Chondrocyte (in vitro differentiated cells): Measurements from ENCODE around the gene NKX1-1. TPM values are rescaled to one million over a fixed set of nuclear protein-coding genes. Genes with fewer than 3 reads are reported as not detected.

ENCODE experiments used
- DNase-seq: peaks from one replicate; pipeline ENCODE4 v3.0.0; 2021; ENCODE audit warnings: mixed read lengths, low spot score
- H3K27ac Mint-ChIP-seq: one replicate; pipeline ENCODE4 v1.8.0; 2021; ENCODE audit warnings: mild to moderate bottlenecking, moderate library complexity, mixed read lengths; ENCODE audit not compliant: unreplicated experiment
- H3K27me3 Mint-ChIP-seq: 2 replicates; pipeline ENCODE4 v1.8.0; 2021; ENCODE audit warnings: low read depth, mixed read lengths
- H3K36me3 Mint-ChIP-seq: 2 replicates; pipeline ENCODE4 v1.8.0; 2021; ENCODE audit warnings: low read depth, mixed read lengths
- H3K4me1 Mint-ChIP-seq: 2 replicates; pipeline ENCODE4 v1.8.0; 2021; ENCODE audit warnings: low read depth, mild to moderate bottlenecking, mixed read lengths
- H3K4me3 Mint-ChIP-seq: one replicate; pipeline ENCODE4 v1.8.0; 2021; ENCODE audit warnings: mild to moderate bottlenecking, moderate library complexity, mixed read lengths; ENCODE audit not compliant: unreplicated experiment
- H3K9me3 Mint-ChIP-seq: 2 replicates; pipeline ENCODE4 v1.8.0; 2021; ENCODE audit warnings: low read depth, mixed read lengths
- total RNA-seq: library from RNA; stranded (reverse); gene quantifications from 3 replicates; pipeline ENCODE4 v1.2.1, GENCODE V29; 2021
- TF ChIP-seq, protein P1 (sequence below): fragments of 200-600 bp; sonication (generic); IDR thresholded peaks from 2 replicates; pipeline ENCODE4 v1.5.0; 2021; ENCODE audit warnings: antibody characterized with exemption, mild to moderate bottlenecking, moderate library complexity

The NKX1-1 gene
- total RNA-seq, 1 donor from 2014 or later: not detected

DNA sequence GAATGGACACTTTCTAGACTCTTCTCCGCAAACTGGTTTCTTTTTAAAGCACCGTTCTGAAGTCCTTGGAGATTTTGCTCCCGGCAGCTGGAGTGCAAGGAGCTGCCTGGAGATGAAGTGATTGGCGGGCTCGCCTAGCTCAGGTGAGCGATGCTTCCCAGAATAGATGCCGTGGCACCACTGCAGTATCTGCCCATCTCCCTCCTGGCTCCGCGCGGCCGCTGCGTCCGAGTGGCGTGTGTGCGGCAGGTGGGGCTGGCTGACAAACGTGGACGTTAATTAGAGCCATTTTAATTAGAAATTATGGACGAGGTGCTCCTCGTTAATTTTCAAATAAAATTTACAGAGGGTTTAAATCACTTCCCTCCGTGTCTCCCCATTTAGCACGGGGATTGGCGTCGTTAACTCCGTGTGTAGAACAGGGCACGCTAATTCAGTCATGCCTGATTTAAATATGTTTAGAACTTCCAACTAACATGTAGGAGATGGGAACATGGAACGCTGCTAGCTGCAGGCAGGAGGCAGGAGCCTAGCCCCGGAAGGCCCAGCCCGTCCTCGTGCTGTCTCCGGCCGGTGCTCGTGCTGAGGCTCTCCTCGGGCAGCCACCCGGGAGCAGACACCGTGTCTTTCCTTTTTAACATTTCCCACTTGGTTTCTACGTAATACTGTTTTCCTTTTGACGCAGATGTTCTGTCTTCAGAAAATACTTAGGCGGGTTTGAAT, 47.7 kb downstream of the NKX1-1 start:
- DNase-seq: no peak
- TF ChIP-seq, protein P1, sequence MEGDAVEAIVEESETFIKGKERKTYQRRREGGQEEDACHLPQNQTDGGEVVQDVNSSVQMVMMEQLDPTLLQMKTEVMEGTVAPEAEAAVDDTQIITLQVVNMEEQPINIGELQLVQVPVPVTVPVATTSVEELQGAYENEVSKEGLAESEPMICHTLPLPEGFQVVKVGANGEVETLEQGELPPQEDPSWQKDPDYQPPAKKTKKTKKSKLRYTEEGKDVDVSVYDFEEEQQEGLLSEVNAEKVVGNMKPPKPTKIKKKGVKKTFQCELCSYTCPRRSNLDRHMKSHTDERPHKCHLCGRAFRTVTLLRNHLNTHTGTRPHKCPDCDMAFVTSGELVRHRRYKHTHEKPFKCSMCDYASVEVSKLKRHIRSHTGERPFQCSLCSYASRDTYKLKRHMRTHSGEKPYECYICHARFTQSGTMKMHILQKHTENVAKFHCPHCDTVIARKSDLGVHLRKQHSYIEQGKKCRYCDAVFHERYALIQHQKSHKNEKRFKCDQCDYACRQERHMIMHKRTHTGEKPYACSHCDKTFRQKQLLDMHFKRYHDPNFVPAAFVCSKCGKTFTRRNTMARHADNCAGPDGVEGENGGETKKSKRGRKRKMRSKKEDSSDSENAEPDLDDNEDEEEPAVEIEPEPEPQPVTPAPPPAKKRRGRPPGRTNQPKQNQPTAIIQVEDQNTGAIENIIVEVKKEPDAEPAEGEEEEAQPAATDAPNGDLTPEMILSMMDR: no peak
- Mint-ChIP-seq H3K27me3 (no peaks in the 10 kb centered on the region), H3K27ac (no peak overlapping the region), H3K4me3 (no peak overlapping the region), H3K36me3 (peaks cover 7% of the 10 kb centered on the region), H3K9me3 (no peaks in the 10 kb centered on the region), H3K4me1 (no peaks in the 10 kb centered on the region)

DNA sequence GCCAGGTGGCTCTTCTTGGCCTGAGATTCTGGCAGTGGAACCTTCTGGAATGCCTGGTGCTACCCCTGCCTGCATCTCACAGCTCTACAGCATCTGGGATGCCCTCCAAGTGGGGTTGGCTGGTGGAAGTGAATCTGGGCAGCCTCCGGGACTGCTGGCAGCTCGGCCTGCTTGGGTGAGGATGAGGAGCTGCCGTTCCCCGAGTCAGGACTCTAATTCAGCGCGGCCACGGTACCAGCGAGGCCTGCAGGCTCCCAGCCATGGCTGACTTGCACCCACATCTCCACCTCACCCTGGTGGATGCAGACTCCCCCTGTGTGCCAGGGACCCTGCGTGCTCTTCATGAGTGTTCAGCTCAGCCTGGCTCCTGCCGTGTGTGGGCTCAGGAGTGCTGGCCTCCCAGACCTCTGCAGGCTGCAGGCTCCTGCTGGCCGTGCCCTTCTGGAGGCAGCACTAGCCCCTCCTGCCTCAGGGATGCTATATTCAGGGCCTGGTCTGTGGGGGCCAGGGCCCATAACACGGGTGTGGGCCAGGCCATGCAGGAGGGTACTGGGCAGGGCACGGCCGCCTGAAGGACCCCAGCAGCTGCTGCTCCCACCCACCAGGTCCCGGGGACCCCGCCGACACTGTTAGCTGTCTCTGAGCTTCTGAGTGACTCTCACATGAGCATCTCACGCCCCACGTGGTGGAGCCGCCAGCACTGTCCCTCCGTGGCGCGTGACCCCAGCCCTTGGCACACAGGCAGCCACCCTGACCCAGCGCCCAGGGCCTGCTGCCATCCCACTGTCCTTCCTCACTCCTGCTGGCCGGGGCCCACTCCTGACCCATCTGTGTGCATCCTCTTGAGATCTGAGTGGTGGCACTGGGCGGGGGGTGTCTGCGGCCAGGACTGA, 48.6 kb downstream of the NKX1-1 start:
- no peaks in the 10 kb centered on the region for H3K9me3 Mint-ChIP-seq
- TF ChIP-seq, protein P1: no peak
- no peak for DNase-seq
- H3K36me3 Mint-ChIP-seq: peaks cover 9% of the 10 kb centered on the region
- H3K27me3 Mint-ChIP-seq: no peaks in the 10 kb centered on the region
- H3K4me3 Mint-ChIP-seq: no peak overlapping the region
- no peaks in the 10 kb centered on the region for H3K4me1 Mint-ChIP-seq
- no peak overlapping the region for H3K27ac Mint-ChIP-seq

DNA sequence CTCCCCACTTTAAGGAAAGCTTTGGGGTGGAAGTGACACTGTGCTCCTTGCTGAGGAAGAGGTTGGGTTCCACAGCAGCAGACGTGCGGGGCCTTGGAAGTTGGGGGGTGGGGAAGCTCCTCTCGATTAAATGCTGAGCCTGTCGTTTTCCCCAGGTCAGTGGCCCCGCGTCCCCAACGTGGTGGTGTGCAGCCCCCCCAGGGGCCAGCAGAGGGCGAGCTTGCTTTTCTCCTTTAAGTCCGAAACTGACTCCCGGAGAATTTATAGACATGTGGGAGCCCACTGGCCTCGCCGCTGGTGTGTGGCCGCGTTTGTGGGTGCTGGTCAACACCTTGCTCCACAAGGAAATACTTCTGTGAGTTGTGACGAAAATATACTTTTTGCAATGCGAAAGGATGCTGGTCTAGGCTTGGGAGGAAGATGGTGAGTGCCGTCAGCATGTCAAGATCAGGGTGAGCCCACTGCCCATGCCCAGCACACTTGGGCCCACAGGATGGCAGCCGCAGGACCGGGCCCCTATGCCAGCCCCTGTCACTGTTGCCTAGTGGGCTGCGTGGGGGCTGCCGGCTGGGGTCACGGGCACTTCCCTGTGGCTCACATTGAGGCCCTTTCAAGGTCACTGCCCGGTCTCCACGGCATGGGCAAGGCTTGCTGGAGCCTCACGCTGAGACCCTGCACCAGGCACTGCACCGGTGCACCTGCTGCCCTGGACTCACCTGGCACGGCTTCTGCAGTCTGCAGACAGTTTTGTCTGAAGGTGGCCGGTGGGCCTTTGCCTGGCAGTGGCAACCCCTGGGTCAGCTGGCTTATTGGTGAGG, 49.9 kb downstream of the NKX1-1 start:
- Mint-ChIP-seq H3K27ac (no peak overlapping the region), H3K9me3 (no peaks in the 10 kb centered on the region), H3K27me3 (no peaks in the 10 kb centered on the region), H3K4me1 (peaks cover 4% of the 10 kb centered on the region), H3K4me3 (no peak overlapping the region), H3K36me3 (peaks cover 9% of the 10 kb centered on the region)
- no peak for DNase-seq
- TF ChIP-seq, protein P1: peak; percentile 87

DNA sequence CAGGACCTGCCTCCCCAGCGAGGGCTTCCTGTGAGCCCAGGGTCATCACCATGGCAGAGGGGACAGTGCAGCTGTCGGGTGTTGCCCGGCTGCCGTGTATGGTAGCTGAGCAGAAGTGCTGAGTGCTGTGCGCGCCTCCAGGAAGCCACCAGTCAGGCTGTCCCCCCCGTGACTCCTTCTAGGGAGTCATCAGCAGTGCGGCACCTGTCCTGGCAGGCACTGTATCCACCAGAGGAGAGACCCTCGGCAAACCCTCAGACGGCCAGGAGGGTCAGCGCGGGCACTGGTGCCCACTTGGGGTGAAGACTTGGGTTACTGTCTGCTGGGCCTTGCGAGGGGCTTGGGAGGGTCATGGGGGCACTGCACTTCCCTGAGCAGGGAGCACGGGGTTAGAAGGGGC, 50.9 kb downstream of the NKX1-1 start:
- TF ChIP-seq, protein P1: no peak
- peaks cover 5% of the 10 kb centered on the region for H3K4me1 Mint-ChIP-seq
- no peaks in the 10 kb centered on the region for H3K27me3 Mint-ChIP-seq
- no peak for DNase-seq
- H3K4me3 Mint-ChIP-seq: no peak overlapping the region
- no peak overlapping the region for H3K27ac Mint-ChIP-seq
- no peaks in the 10 kb centered on the region for H3K9me3 Mint-ChIP-seq
- H3K36me3 Mint-ChIP-seq: peaks cover 9% of the 10 kb centered on the region

DNA sequence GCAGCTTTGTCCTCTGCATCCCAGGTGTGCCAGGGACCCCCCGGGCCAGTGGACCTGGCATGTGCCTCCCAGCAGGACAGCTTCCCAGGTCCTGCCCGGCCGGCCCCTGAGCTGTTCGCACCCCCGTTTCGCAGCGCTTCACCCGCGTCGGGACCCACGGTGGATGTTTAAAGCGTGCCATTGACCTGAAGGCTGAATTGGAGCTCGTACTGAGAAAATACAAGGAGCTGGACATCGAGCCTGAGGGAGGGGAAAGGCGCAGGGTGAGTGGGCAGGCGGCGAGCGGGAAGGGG, 51.3 kb downstream of the NKX1-1 start:
- no peak overlapping the region for H3K4me3 Mint-ChIP-seq
- no peak overlapping the region for H3K27ac Mint-ChIP-seq
- no peak for DNase-seq
- TF ChIP-seq, protein P1: no peak
- H3K4me1 Mint-ChIP-seq: peaks cover 8% of the 10 kb centered on the region
- H3K9me3 Mint-ChIP-seq: no peaks in the 10 kb centered on the region
- H3K36me3 Mint-ChIP-seq: peaks cover 9% of the 10 kb centered on the region
- H3K27me3 Mint-ChIP-seq: no peaks in the 10 kb centered on the region
